Nephron progenitor cell (in vitro differentiated cells): ENCODE data around the gene DYNC1I1.
A peak's percentile ranks its signal among the peaks of the same experiment; 100 is the strongest.

Experiments used
- DNase-seq: peaks from one replicate; pipeline ENCODE4 v3.0.0; 2021
- H3K27ac Mint-ChIP-seq: 2 replicates; pipeline ENCODE4 v1.8.0; 2021; ENCODE audit warnings: mild to moderate bottlenecking, moderate library complexity, mixed read lengths
- H3K27me3 Mint-ChIP-seq: 2 replicates; pipeline ENCODE4 v1.8.0; 2021; ENCODE audit warnings: mild to moderate bottlenecking, low read depth, mixed read lengths; ENCODE audit not compliant: poor library complexity
- H3K36me3 Mint-ChIP-seq: 2 replicates; pipeline ENCODE4 v1.8.0; 2021; ENCODE audit warnings: low read depth, mixed read lengths
- H3K4me1 Mint-ChIP-seq: 2 replicates; pipeline ENCODE4 v1.8.0; 2021; ENCODE audit warnings: mixed read lengths
- H3K4me3 Mint-ChIP-seq: 2 replicates; pipeline ENCODE4 v1.8.0; 2021; ENCODE audit warnings: mild to moderate bottlenecking, moderate library complexity, mixed read lengths
- H3K9me3 Mint-ChIP-seq: 2 replicates; pipeline ENCODE4 v1.8.0; 2021; ENCODE audit warnings: mild to moderate bottlenecking, moderate library complexity, mixed read lengths
- TF ChIP-seq, protein P1 (sequence below): fragments of 200-600 bp; sonication (generic); IDR thresholded peaks from 2 replicates; pipeline ENCODE4 v1.5.0; 2021; ENCODE audit warnings: antibody characterized with exemption

DYNC1I1 gene

DNA sequence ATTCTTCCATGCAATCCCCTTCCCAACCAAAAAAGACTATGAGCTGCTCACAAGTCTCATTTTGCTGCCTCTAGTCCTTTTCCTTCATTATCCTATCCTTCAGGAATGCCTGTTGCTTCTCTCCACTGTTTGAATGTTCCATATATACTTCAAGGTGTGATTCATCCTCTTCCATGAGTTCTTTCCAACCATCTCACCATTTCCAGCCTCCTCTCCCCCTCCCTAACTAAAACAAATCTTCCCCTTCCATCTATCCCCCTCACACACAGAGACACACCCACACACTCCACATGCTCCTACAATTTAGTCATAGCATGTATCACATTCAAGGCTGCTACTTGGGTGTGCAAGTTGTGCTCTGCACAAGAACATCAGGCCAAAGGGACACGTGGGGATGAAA lies 254.3 kb downstream of the DYNC1I1 start:
- TF ChIP-seq, protein P1, sequence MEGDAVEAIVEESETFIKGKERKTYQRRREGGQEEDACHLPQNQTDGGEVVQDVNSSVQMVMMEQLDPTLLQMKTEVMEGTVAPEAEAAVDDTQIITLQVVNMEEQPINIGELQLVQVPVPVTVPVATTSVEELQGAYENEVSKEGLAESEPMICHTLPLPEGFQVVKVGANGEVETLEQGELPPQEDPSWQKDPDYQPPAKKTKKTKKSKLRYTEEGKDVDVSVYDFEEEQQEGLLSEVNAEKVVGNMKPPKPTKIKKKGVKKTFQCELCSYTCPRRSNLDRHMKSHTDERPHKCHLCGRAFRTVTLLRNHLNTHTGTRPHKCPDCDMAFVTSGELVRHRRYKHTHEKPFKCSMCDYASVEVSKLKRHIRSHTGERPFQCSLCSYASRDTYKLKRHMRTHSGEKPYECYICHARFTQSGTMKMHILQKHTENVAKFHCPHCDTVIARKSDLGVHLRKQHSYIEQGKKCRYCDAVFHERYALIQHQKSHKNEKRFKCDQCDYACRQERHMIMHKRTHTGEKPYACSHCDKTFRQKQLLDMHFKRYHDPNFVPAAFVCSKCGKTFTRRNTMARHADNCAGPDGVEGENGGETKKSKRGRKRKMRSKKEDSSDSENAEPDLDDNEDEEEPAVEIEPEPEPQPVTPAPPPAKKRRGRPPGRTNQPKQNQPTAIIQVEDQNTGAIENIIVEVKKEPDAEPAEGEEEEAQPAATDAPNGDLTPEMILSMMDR = no peak
- no peak overlapping the region for H3K4me3 Mint-ChIP-seq
- no peaks in the 10 kb centered on the region for H3K27me3 Mint-ChIP-seq
- no peaks in the 10 kb centered on the region for H3K36me3 Mint-ChIP-seq
- no peak for DNase-seq
- no peaks in the 10 kb centered on the region for H3K4me1 Mint-ChIP-seq
- no peak overlapping the region for H3K27ac Mint-ChIP-seq
- no peaks in the 10 kb centered on the region for H3K9me3 Mint-ChIP-seq

DNA sequence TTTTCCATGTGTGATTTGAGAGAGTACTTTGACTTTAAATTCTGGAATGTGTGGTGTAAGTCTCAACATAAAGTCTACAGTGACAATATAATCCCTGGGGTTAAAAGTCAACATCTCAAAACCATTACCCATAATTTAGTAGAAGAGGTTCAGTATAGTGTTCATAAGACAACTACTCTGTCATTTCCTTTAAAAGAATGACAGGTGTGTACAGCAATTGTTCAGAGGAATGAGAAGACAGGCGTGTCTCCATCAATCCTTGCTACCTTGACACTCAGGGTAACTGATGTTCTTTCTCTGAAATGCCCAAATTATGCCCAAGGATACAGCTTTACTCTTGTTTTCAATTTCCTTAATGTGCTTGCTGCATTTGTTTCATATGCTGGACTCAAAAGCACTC lies 256.4 kb downstream of the DYNC1I1 start:
- Mint-ChIP-seq H3K4me1 (no peaks in the 10 kb centered on the region), H3K4me3 (no peak overlapping the region), H3K27me3 (no peaks in the 10 kb centered on the region), H3K36me3 (no peaks in the 10 kb centered on the region), H3K27ac (no peak overlapping the region), H3K9me3 (no peaks in the 10 kb centered on the region)
- TF ChIP-seq, protein P1 = no peak
- DNase-seq = no peak

DNA sequence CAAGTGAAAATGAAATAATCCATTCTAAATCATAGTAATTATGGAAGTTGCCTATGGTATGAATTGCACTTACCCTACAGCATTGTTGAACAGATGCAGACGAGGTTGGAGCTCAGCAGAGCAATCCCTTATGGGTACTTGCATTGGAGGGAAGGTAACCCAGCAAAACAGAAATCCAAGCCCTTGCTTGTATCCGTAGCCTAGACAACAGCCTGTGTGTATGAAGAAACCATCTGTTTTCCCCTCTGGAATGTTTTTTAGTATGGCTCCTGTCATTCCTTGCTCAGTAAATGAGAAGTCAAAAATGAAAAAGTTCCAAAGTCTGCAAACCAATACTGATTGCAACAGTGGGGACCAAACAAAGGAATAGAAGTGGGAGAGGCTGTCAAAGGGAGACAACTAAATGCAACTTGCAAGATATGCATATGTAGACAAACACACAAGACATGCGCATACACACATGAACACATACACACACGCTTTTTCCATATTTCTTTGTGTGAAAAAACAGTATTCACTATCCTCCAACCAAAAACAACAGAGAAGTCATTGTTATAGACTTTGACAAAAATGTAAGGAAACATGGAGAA lies 260.8 kb downstream of the DYNC1I1 start:
- Mint-ChIP-seq H3K36me3 (no peaks in the 10 kb centered on the region), H3K27me3 (peaks cover 3% of the 10 kb centered on the region), H3K4me1 (peaks cover 5% of the 10 kb centered on the region), H3K27ac (no peak overlapping the region), H3K4me3 (no peak overlapping the region), H3K9me3 (no peaks in the 10 kb centered on the region)
- DNase-seq = no peak
- TF ChIP-seq, protein P1 = no peak

DNA sequence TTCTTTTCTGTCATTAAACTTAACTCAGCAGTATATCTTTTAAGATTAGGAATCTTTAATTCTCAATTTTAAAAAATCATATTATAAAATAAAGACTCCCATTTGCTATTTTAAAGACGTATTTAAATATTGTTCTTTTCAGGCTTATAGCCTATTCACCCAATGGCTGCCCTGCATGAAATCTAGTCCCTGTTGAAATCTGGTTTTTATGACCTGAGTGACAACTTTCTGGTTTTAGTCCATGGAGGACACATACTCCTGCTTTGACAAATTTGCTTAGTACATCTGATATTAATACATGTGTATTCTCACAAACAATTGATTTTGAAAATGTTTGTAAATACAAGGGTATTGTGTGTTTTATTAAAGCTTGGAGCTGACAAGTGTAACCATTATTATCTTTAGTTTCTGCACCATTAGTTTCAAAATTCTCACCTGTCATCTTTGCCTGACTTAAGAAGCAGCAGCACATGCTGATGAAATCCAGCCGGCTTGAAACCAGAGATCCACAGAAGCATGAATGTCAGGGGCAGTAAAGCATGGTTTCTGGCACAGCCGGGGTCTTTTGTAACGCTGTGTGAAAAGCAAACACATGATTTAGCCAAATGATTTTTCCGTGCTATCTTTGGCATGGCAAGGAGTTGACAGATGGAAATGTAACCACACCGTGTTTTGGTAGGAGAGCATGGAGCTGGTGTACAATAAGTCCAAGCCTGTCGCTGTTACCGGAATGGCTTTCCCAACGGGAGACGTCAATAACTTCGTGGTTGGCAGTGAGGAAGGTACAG lies 262.8 kb downstream of the DYNC1I1 start:
- Mint-ChIP-seq H3K4me3 (no peak overlapping the region), H3K27ac (no peak overlapping the region), H3K36me3 (no peaks in the 10 kb centered on the region)

DNA sequence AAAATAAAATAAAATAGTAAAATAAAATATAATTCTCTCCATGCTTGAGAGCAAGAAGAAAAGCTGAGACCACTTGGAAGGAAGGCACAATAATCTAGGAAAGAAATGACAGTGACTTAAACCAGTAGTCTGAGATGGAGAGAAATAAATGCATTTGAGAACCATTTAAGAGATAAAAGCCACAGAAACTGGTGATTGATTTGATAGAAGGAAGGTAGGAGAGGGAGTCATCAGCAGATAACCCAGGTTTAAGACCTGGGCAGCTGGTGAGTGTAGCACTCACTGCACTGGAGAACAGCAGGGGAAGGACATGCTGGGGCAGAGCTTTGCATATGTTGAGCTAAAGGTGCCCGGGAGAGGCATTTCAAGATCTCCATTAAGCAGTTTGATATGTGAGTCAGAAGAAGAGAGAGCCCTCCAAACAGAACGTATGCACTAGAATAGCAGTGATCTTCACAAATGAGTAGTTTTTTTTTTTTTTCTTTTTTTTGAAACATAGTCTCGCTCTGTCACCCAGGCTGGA lies 268.0 kb downstream of the DYNC1I1 start:
- H3K9me3 Mint-ChIP-seq = no peaks in the 10 kb centered on the region
- H3K4me1 Mint-ChIP-seq = peaks cover 2% of the 10 kb centered on the region
- DNase-seq = no peak
- H3K27me3 Mint-ChIP-seq = peaks cover 3% of the 10 kb centered on the region
- no peaks in the 10 kb centered on the region for H3K36me3 Mint-ChIP-seq
- H3K27ac Mint-ChIP-seq = peak overlapping the region; percentile 27
- TF ChIP-seq, protein P1 = no peak
- H3K4me3 Mint-ChIP-seq = no peak overlapping the region

More for the DNA sequence above, 262.8 kb downstream of the DYNC1I1 start:
- Mint-ChIP-seq H3K27me3 (peaks cover 3% of the 10 kb centered on the region), H3K9me3 (no peaks in the 10 kb centered on the region), H3K4me1 (peaks cover 5% of the 10 kb centered on the region)
- no peak for DNase-seq
- TF ChIP-seq, protein P1 = no peak
